Measurements from ENCODE around the gene TRABD2B.

- TF ChIP-seq CTCF (conservative IDR thresholded peaks at IDR 0.05 in 1 of 2, IDR thresholded peaks at IDR 0.05 in 1 of 2; ENCODE audit: low read depth in 1 of 2, low read length in 2 of 2): no peak
- TF ChIP-seq EZH2 (IDR thresholded peaks at IDR 0.05; ENCODE audit: low read length, missing control alignments): no peak
These were observed 241.2 kb downstream of the TRABD2B start for GRCh38 chr1:47756006-47756405.
